Measurements from ENCODE around the gene RPL3. TPM values are rescaled to one million over a fixed set of nuclear protein-coding genes. Genes with fewer than 3 reads are reported as not detected.

The RPL3 gene
- total and polyA plus RNA-seq, 2 donors (not counting 1 experiment from before 2014, with no cell fraction given): 2,665 to 5,418 TPM

GRCh38 chr22:39284142-39284980, 35.1 kb downstream of the RPL3 start:
- Histone ChIP-seq H3K4me1 (ENCODE audit: control insufficient read depth in 2 of 2, insufficient read depth in 2 of 2, low read length in 2 of 2) (peaks cover 13 to 19% of the 10 kb centered on the region in 2 donors), H3K79me2 (ENCODE audit: control insufficient read depth, insufficient read depth, low read length) (no peaks in the 10 kb centered on the region), H2AFZ (ENCODE audit: insufficient read depth, low read depth, low read length, poor library complexity, severe bottlenecking) (no peak overlapping the region), H3K36me3 (replicated peaks in 1 of 2; ENCODE audit: control extremely low read depth in 1 of 2, control insufficient read depth in 1 of 2, extremely low read depth in 1 of 2, insufficient read depth in 2 of 2, low read length in 1 of 2) (no peaks in the 10 kb centered on the region), H4K20me1 (ENCODE audit: control insufficient read depth, insufficient read depth, low read length, poor library complexity, severe bottlenecking) (no peaks in the 10 kb centered on the region), H3K4me2 (replicated peaks; ENCODE audit: low read depth, low read length, poor library complexity, severe bottlenecking) (no peak overlapping the region), H3K27ac (ENCODE audit: low read length in 2 of 2) (no peak overlapping the region), H3K9ac (ENCODE audit: low read length) (no peak overlapping the region), H3K27me3 (replicated peaks in 1 of 4; ENCODE audit: control extremely low read depth in 1 of 4, control insufficient read depth in 3 of 4, insufficient read depth in 4 of 4, low read length in 3 of 4) (peaks cover 0 to 24% (median 6%) of the 10 kb centered on the region in 4 experiments), H3K4me3 (ENCODE audit: control extremely low read depth in 1 of 5, extremely low read depth in 1 of 5, insufficient read depth in 1 of 5, low read depth in 2 of 5, low read length in 4 of 5) (no peak overlapping the region), H3K9me3 (ENCODE audit: control extremely low read depth in 1 of 3, control insufficient read depth in 2 of 3, insufficient read depth in 1 of 3, low read length in 2 of 3) (peaks cover 0 to 22% (median 4%) of the 10 kb centered on the region in 3 donors)
- ATAC-seq (ENCODE audit: low read depth): no peak
- ChIA-PET POLR2A (no interaction called here), CTCF (no interaction called here)
- 92% methylated on average over 17 of the region's 19 CpGs for whole genome bisulfite sequencing (ENCODE audit: insufficient coverage)
- Mint-ChIP-seq H3K4me1 (peaks cover 12% of the 10 kb centered on the region), H3K27me3 (peaks cover 16% of the 10 kb centered on the region), H3K9me3 (ENCODE audit: insufficient read depth) (no peaks in the 10 kb centered on the region), H3K4me3 (no peak overlapping the region), H3K27ac (no peak overlapping the region)
- TF ChIP-seq, protein P1, sequence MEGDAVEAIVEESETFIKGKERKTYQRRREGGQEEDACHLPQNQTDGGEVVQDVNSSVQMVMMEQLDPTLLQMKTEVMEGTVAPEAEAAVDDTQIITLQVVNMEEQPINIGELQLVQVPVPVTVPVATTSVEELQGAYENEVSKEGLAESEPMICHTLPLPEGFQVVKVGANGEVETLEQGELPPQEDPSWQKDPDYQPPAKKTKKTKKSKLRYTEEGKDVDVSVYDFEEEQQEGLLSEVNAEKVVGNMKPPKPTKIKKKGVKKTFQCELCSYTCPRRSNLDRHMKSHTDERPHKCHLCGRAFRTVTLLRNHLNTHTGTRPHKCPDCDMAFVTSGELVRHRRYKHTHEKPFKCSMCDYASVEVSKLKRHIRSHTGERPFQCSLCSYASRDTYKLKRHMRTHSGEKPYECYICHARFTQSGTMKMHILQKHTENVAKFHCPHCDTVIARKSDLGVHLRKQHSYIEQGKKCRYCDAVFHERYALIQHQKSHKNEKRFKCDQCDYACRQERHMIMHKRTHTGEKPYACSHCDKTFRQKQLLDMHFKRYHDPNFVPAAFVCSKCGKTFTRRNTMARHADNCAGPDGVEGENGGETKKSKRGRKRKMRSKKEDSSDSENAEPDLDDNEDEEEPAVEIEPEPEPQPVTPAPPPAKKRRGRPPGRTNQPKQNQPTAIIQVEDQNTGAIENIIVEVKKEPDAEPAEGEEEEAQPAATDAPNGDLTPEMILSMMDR (IDR thresholded peaks at IDR 0.05): no peak
- no peak for TF ChIP-seq EZH2 (IDR thresholded peaks at IDR 0.05; ENCODE audit: borderline replicate concordance, insufficient read depth, low read depth, low read length, poor library complexity, severe bottlenecking)
- DNase-seq: no peak
- intact Hi-C loops (cut with micrococcal nuclease): no loop called here

Data from B cell (primary cell).